Activated T-cell treated with anti-CD3 and anti-CD28 coated beads, Interleukin-2, amount 50 U/mL, for 24 hours (primary cell): ENCODE measurements around the gene RAD23B.

ENCODE experiments used
- DNase-seq: peaks from one replicate; pipeline ENCODE4 v3.0.0-alpha.2; 2020
- H3K27ac Mint-ChIP-seq: 2 replicates; pipeline ENCODE4 v1.8.0; 2020; ENCODE audit warnings: mild to moderate bottlenecking, mixed read lengths
- H3K27me3 Mint-ChIP-seq: 2 replicates; pipeline ENCODE4 v1.8.0; 2020; ENCODE audit warnings: mixed read lengths
- H3K36me3 Mint-ChIP-seq: 2 replicates; pipeline ENCODE4 v1.8.0; 2020; ENCODE audit warnings: low read depth, mixed read lengths
- H3K4me1 Mint-ChIP-seq: 2 replicates; pipeline ENCODE4 v1.8.0; 2020; ENCODE audit warnings: low read depth, mixed read lengths
- H3K4me3 Mint-ChIP-seq: 2 replicates; pipeline ENCODE4 v1.8.0; 2020; ENCODE audit warnings: mild to moderate bottlenecking, moderate library complexity, mixed read lengths
- H3K9me3 Mint-ChIP-seq: 2 replicates; pipeline ENCODE4 v1.8.0; 2020; ENCODE audit warnings: mixed read lengths

The RAD23B gene

GRCh38 chr9:107276966-107277710, 5.9 kb upstream of the RAD23B start:
- Mint-ChIP-seq H3K4me1 (peaks cover 16% of the 10 kb centered on the region), H3K27ac (no peak overlapping the region), H3K36me3 (no peaks in the 10 kb centered on the region), H3K4me3 (no peak overlapping the region), H3K27me3 (peaks cover 26% of the 10 kb centered on the region), H3K9me3 (no peaks in the 10 kb centered on the region)
- no peak for DNase-seq

GRCh38 chr9:107277801-107278200, 5.3 kb upstream of the RAD23B start:
- Mint-ChIP-seq H3K27ac (no peak overlapping the region), H3K4me1 (peaks cover 22% of the 10 kb centered on the region), H3K36me3 (no peaks in the 10 kb centered on the region), H3K4me3 (no peak overlapping the region), H3K27me3 (peaks cover 26% of the 10 kb centered on the region), H3K9me3 (no peaks in the 10 kb centered on the region)
- no peak for DNase-seq

DNA sequence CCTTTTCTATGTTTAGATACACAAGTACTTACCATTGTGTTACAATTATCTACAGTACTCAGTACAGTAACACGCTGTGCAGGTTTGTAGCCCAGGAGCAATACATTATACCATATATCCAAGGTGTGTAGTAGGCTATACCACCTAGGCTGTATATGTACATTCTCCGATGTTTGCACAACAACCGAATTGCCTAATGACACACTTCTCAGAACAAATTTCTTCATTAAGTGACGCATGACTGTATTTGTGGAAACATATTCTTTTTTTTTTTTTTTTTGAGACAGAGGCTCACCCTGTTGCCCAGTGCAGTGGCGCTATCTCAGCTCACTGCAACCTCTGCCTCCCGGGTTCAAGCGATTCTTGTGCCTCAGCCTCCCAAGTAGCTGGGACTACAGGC, 4.0 kb upstream of the RAD23B start:
- no peak overlapping the region for H3K27ac Mint-ChIP-seq
- H3K27me3 Mint-ChIP-seq: peaks cover 18% of the 10 kb centered on the region
- peaks cover 22% of the 10 kb centered on the region for H3K4me1 Mint-ChIP-seq
- DNase-seq: no peak
- no peaks in the 10 kb centered on the region for H3K9me3 Mint-ChIP-seq
- peaks cover 4% of the 10 kb centered on the region for H3K36me3 Mint-ChIP-seq
- no peak overlapping the region for H3K4me3 Mint-ChIP-seq

- Mint-ChIP-seq H3K27me3 (peaks cover 7% of the 10 kb centered on the region), H3K4me1 (peaks cover 30% of the 10 kb centered on the region), H3K9me3 (no peaks in the 10 kb centered on the region), H3K27ac (no peak overlapping the region), H3K36me3 (peaks cover 18% of the 10 kb centered on the region), H3K4me3 (no peak overlapping the region)
- DNase-seq: no peak
Observed at GRCh38 chr9:107280543-107280942, 2.5 kb upstream of the RAD23B start.

- no peak for DNase-seq
- peaks cover 37% of the 10 kb centered on the region for H3K4me1 Mint-ChIP-seq
- H3K36me3 Mint-ChIP-seq: peaks cover 24% of the 10 kb centered on the region
- H3K27me3 Mint-ChIP-seq: peaks cover 3% of the 10 kb centered on the region
- H3K27ac Mint-ChIP-seq: no peak overlapping the region
- H3K4me3 Mint-ChIP-seq: no peak overlapping the region
- no peaks in the 10 kb centered on the region for H3K9me3 Mint-ChIP-seq
Observed at GRCh38 chr9:107281184-107281583, 1.9 kb upstream of the RAD23B start.

GRCh38 chr9:107281922-107282667, 984 bp upstream of the RAD23B start:
- no peaks in the 10 kb centered on the region for H3K9me3 Mint-ChIP-seq
- H3K27ac Mint-ChIP-seq: peak overlapping the region; percentile 94
- no peak for DNase-seq
- peaks cover 27% of the 10 kb centered on the region for H3K36me3 Mint-ChIP-seq
- no peaks in the 10 kb centered on the region for H3K27me3 Mint-ChIP-seq
- H3K4me1 Mint-ChIP-seq: peaks cover 43% of the 10 kb centered on the region
- peak overlapping the region; percentile 92 for H3K4me3 Mint-ChIP-seq

GRCh38 chr9:107283623-107284616, 841 bp downstream of the RAD23B start:
- peak overlapping the region; percentile 92 for H3K4me3 Mint-ChIP-seq
- no peaks in the 10 kb centered on the region for H3K27me3 Mint-ChIP-seq

GRCh38 chr9:107284636-107285035, 1.6 kb downstream of the RAD23B start:
- no peak for DNase-seq
- Mint-ChIP-seq H3K4me3 (peak overlapping the region; percentile 92), H3K27me3 (no peaks in the 10 kb centered on the region), H3K4me1 (peaks cover 63% of the 10 kb centered on the region), H3K27ac (peak overlapping the region; percentile 93), H3K36me3 (peaks cover 35% of the 10 kb centered on the region), H3K9me3 (no peaks in the 10 kb centered on the region)

More at GRCh38 chr9:107283623-107284616, 841 bp downstream of the RAD23B start:
- DNase-seq: peak; percentile 82
- Mint-ChIP-seq H3K9me3 (no peaks in the 10 kb centered on the region), H3K36me3 (peaks cover 32% of the 10 kb centered on the region), H3K4me1 (peaks cover 56% of the 10 kb centered on the region), H3K27ac (peak overlapping the region; percentile 94)

GRCh38 chr9:107285286-107285685, 2.2 kb downstream of the RAD23B start:
- H3K4me3 Mint-ChIP-seq: peak overlapping the region; percentile 92
- no peaks in the 10 kb centered on the region for H3K9me3 Mint-ChIP-seq
- H3K27ac Mint-ChIP-seq: peak overlapping the region; percentile 93
- no peak for DNase-seq
- peaks cover 70% of the 10 kb centered on the region for H3K4me1 Mint-ChIP-seq
- H3K36me3 Mint-ChIP-seq: peaks cover 41% of the 10 kb centered on the region
- H3K27me3 Mint-ChIP-seq: no peaks in the 10 kb centered on the region

GRCh38 chr9:107286057-107286456, 3.0 kb downstream of the RAD23B start:
- Mint-ChIP-seq H3K9me3 (no peaks in the 10 kb centered on the region), H3K4me3 (peak overlapping the region; percentile 92), H3K27ac (peak overlapping the region; percentile 67), H3K36me3 (peaks cover 45% of the 10 kb centered on the region), H3K27me3 (no peaks in the 10 kb centered on the region), H3K4me1 (peaks cover 69% of the 10 kb centered on the region)
- no peak for DNase-seq

GRCh38 chr9:107288701-107289100, 5.6 kb downstream of the RAD23B start:
- H3K4me3 Mint-ChIP-seq: peak overlapping the region; percentile 13
- DNase-seq: no peak
- H3K27me3 Mint-ChIP-seq: no peaks in the 10 kb centered on the region
- peaks cover 60% of the 10 kb centered on the region for H3K36me3 Mint-ChIP-seq
- peak overlapping the region; percentile 73 for H3K27ac Mint-ChIP-seq
- H3K9me3 Mint-ChIP-seq: no peaks in the 10 kb centered on the region
- peaks cover 67% of the 10 kb centered on the region for H3K4me1 Mint-ChIP-seq

DNA sequence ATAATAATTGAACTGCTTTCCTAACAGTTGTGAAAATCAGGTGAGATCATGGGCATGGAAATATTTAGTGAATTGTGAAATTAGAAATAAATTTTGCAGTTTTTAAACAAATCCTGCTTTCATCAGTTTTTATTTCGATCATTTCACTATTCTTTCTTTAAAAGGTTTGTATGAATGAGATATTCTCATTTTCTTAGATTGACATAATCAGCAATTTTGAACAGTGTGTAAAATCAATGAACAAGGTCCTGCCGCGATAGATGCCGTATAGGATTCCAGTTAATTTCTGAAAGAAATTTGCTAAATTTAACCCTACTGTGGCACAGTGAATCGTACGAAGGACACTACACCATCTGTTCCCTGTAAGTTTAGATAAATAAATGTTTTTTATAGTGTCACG, 7.5 kb downstream of the RAD23B start:
- Mint-ChIP-seq H3K4me3 (no peak overlapping the region), H3K27me3 (no peaks in the 10 kb centered on the region), H3K36me3 (peaks cover 49% of the 10 kb centered on the region), H3K4me1 (peaks cover 77% of the 10 kb centered on the region), H3K27ac (no peak overlapping the region), H3K9me3 (no peaks in the 10 kb centered on the region)
- no peak for DNase-seq

GRCh38 chr9:107292821-107293542, 9.9 kb downstream of the RAD23B start:
- peaks cover 76% of the 10 kb centered on the region for H3K4me1 Mint-ChIP-seq
- H3K27me3 Mint-ChIP-seq: no peaks in the 10 kb centered on the region
- DNase-seq: no peak
- peaks cover 51% of the 10 kb centered on the region for H3K36me3 Mint-ChIP-seq
- no peaks in the 10 kb centered on the region for H3K9me3 Mint-ChIP-seq
- H3K4me3 Mint-ChIP-seq: no peak overlapping the region
- H3K27ac Mint-ChIP-seq: no peak overlapping the region
